Cardiac fibroblast (primary cell): ENCODE measurements around the gene NRG3.

Source experiments
- DNase-seq, 2 donors: peaks; one replicate each; pipeline versions ENCODE4 v3.0.0 to v3.0.0-alpha.2; 2010; ENCODE audit warnings: low read depth in 2 of 2
- H3K4me3 ChIP-seq, 2 donors: replicated peaks in 1 of 2; 1 replicate in 1 of 2; 2 replicates in 1 of 2; pipeline ENCODE4 v1.5.1; 2011; ENCODE audit warnings: low read depth in 2 of 2, low read length in 2 of 2, mild to moderate bottlenecking in 2 of 2, moderate library complexity in 1 of 2
- TF ChIP-seq, protein P1 (sequence below): IDR thresholded peaks from one replicate; pipeline ENCODE4 v1.5.1; 2011; ENCODE audit warnings: low read depth, mild to moderate bottlenecking, low read length, inconsistent platforms

NRG3 gene

DNA sequence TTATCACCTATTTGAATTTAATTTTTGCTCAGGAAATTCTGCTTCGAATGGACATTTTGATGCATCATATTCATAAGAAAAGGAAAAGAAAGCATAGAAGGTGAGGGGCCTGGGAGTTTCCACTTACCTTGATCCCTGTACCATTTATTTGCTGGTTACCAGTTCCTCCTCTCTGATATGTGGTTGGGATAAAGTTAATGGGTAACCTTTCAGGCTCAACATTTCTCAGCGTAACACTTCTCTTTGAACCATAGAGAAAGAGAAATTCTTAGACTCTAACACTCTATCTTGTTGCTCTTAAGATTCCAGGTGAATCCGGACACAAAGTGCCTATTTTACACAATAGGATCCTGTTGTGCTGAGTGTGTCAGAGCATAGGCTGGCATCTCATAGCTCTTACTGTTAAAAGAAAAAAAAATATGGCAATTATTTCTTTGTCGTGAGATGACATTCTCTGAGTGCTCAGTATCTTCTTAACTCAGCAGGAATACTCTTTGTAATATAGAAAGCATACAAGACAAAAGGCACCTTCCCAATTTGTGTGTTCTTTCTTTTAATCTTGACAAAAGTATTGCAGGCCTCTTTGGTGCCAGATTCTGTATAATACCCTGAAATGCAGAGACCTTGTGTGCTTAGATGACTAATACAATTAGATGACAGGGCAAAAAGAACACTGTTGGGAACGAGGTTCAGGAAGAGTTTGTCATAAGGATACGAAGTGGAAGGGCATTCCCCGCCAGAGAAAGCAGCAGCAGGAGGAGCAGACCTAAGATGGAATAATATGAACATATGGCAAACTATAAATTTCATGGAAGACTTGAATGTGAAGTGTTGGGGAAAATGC, 689.6 kb downstream of the NRG3 start:
- H3K4me3 ChIP-seq, result no peak overlapping the region
- TF ChIP-seq, protein P1, sequence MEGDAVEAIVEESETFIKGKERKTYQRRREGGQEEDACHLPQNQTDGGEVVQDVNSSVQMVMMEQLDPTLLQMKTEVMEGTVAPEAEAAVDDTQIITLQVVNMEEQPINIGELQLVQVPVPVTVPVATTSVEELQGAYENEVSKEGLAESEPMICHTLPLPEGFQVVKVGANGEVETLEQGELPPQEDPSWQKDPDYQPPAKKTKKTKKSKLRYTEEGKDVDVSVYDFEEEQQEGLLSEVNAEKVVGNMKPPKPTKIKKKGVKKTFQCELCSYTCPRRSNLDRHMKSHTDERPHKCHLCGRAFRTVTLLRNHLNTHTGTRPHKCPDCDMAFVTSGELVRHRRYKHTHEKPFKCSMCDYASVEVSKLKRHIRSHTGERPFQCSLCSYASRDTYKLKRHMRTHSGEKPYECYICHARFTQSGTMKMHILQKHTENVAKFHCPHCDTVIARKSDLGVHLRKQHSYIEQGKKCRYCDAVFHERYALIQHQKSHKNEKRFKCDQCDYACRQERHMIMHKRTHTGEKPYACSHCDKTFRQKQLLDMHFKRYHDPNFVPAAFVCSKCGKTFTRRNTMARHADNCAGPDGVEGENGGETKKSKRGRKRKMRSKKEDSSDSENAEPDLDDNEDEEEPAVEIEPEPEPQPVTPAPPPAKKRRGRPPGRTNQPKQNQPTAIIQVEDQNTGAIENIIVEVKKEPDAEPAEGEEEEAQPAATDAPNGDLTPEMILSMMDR, result no peak
- DNase-seq, result peak in 1 of 2 donors; percentile 41

- TF ChIP-seq, protein P1, result no peak
Measured at GRCh38 chr10:82565197-82565575, 690.2 kb downstream of the NRG3 start.

GRCh38 chr10:82572744-82573143, 697.8 kb downstream of the NRG3 start:
- TF ChIP-seq, protein P1, result no peak
- DNase-seq, result no peak
- H3K4me3 ChIP-seq, result no peak overlapping the region

More at GRCh38 chr10:82565197-82565575, 690.2 kb downstream of the NRG3 start:
- H3K4me3 ChIP-seq, result no peak overlapping the region
- DNase-seq, result no peak

DNA sequence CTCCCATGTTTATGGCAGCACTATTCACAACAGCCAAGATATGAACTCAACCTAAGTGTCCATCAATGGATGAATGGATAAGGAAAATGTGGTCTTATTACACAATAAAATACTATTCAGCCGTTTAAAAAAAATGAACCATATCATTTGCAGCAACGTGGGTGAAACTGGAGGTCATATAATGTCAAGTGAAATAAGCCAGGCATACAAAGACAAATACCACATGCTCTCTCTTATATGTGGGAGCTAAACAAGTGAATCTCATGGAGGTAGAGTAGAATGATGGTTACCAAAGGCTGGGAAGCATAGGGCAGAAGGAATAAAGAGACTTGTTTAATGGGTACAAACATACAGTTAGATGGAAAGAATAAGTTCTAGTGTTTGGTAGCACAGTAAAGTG, 699.1 kb downstream of the NRG3 start:
- no peak for DNase-seq
- TF ChIP-seq, protein P1, result no peak
- H3K4me3 ChIP-seq, result no peak overlapping the region

- H3K4me3 ChIP-seq, result no peak overlapping the region
- TF ChIP-seq, protein P1, result no peak
- no peak for DNase-seq
Measured at GRCh38 chr10:82575318-82575717, 700.3 kb downstream of the NRG3 start.

- TF ChIP-seq, protein P1, result no peak
- no peak for DNase-seq
- no peak overlapping the region for H3K4me3 ChIP-seq
Measured at GRCh38 chr10:82576093-82576492, 701.1 kb downstream of the NRG3 start.
